A549 treated with CpdA at 1 μM for 4 hours (cell line): ENCODE measurements around the gene POU2F2. TPM values are rescaled to one million over a fixed set of nuclear protein-coding genes. Genes with fewer than 3 reads are reported as not detected.

Experiments
- total RNA-seq: library from RNA; stranded (reverse); fragments of 200-300 nt; extraction: Qiagen RNA extraction; gene quantifications from 5 replicates; pipeline ENCODE4 v1.2.3, GENCODE V29; 2022; ENCODE audit warnings: low read depth

The POU2F2 gene
- 0.27 to 0.55 TPM (median 0.48 TPM) in 5 replicates for total RNA-seq

GRCh38 chr19:42132030-42132628, at the start of gene POU2F2:
TSS of gene POU2F2 (minus strand) at chr19:42132446. CDS start at chr19:42132411, 35 bp downstream.

GRCh38 chr19:42075616-42076379, 56.4 kb downstream of the POU2F2 start, which contains the start of gene ZNF574:
TSS of gene ZNF574 (plus strand) at chr19:42076166. CDS start at chr19:42078607, 2,441 bp downstream.

GRCh38 chr19:42069619-42070351, 62.5 kb downstream of the POU2F2 start, which contains the start of gene GRIK5:
TSS of gene GRIK5 (minus strand) at chr19:42070206. CDS start at chr19:42065770, 4,436 bp downstream.

Other genes with a start within 250 kb of the POU2F2 start
- gene ARHGEF1, start 249.3 kb downstream of the POU2F2 start, total RNA-seq: 87.0 to 126 TPM (median 107 TPM) in 5 replicates
- 0.21 to 0.35 TPM (median 0.26 TPM) in 5 replicates for gene ERFL, start 204.0 kb downstream of the POU2F2 start, total RNA-seq
- 178 to 267 TPM (median 257 TPM) in 5 replicates for gene RABAC1, start 173.1 kb downstream of the POU2F2 start, total RNA-seq
- 3.5 to 5.1 TPM (median 4.9 TPM) in 5 replicates for gene ATP1A3, start 138.2 kb downstream of the POU2F2 start, total RNA-seq
- 0.42 to 0.93 TPM (median 0.57 TPM) in 5 replicates for gene GRIK5, start 62.2 kb downstream of the POU2F2 start, total RNA-seq
- gene ZNF574, start 56.3 kb downstream of the POU2F2 start, total RNA-seq: 27.9 to 38.6 TPM (median 37.0 TPM) in 5 replicates
- 66.5 to 111 TPM (median 94.6 TPM) in 5 replicates for gene DEDD2, start 85.2 kb upstream of the POU2F2 start, total RNA-seq
- gene ZNF526, start 87.9 kb upstream of the POU2F2 start, total RNA-seq: 18.5 to 20.5 TPM (median 19.3 TPM) in 5 replicates
- 109 to 175 TPM (median 164 TPM) in 5 replicates for gene GSK3A, start 110.2 kb upstream of the POU2F2 start, total RNA-seq
- 102 to 124 TPM (median 118 TPM) in 5 replicates for gene ERF, start 122.7 kb upstream of the POU2F2 start, total RNA-seq
- 52.2 to 70.3 TPM (median 58.4 TPM) in 5 replicates for gene CIC, start 136.8 kb upstream of the POU2F2 start, total RNA-seq
- 3.6 to 4.9 TPM (median 4.5 TPM) in 5 replicates for gene PRR19, start 169.7 kb upstream of the POU2F2 start, total RNA-seq
- 131 to 157 TPM (median 139 TPM) in 5 replicates for gene PAFAH1B3, start 170.2 kb upstream of the POU2F2 start, total RNA-seq
- 3.0 to 3.9 TPM (median 3.5 TPM) in 5 replicates for gene TMEM145, start 180.9 kb upstream of the POU2F2 start, total RNA-seq
- 21.6 to 29.0 TPM (median 24.4 TPM) in 5 replicates for gene MEGF8, start 193.2 kb upstream of the POU2F2 start, total RNA-seq